Loucy (cell line): ENCODE data around the gene SCYL1.

Experiments used
- H2AFZ ChIP-seq: fragments of 200-600 bp; sonication (generic); 2 replicates; pipeline ENCODE4 v1.6.0; 2016; ENCODE audit warnings: antibody characterized with exemption, mild to moderate bottlenecking, low read length, moderate library complexity
- H3F3A ChIP-seq: fragments of 200-600 bp; 2 replicates; pipeline ENCODE4 v1.6.0; 2016; ENCODE audit warnings: antibody characterized with exemption, low read depth, mild to moderate bottlenecking
- H3K27me3 ChIP-seq: fragments of 200-600 bp; sonication (generic); 2 replicates; pipeline ENCODE4 v1.6.1; 2014; ENCODE audit warnings: low read length, mild to moderate bottlenecking; ENCODE audit not compliant: insufficient read depth, poor library complexity, severe bottlenecking
- H3K36me3 ChIP-seq: fragments of 200-600 bp; sonication (generic); 2 replicates; pipeline ENCODE4 v1.6.1; 2016; ENCODE audit warnings: low read length; ENCODE audit not compliant: insufficient read depth
- H3K4me1 ChIP-seq: fragments of 200-600 bp; sonication (generic); 2 replicates; pipeline ENCODE4 v1.5.1; 2014; ENCODE audit warnings: low read length, mild to moderate bottlenecking; ENCODE audit not compliant: insufficient read depth, poor library complexity, severe bottlenecking
- H3K4me2 ChIP-seq: fragments of 200-600 bp; sonication (generic); 2 replicates; pipeline ENCODE4 v1.6.0; 2014; ENCODE audit warnings: antibody characterized with exemption, low read length, low read depth, mild to moderate bottlenecking; ENCODE audit not compliant: poor library complexity, severe bottlenecking
- H3K4me3 ChIP-seq: fragments of 200-600 bp; sonication (generic); 2 replicates; pipeline ENCODE4 v1.5.1; 2014; ENCODE audit warnings: low read length, mild to moderate bottlenecking, mixed read lengths; ENCODE audit not compliant: poor library complexity, severe bottlenecking
- H3K79me2 ChIP-seq: fragments of 200-600 bp; sonication (generic); 2 replicates; pipeline ENCODE4 v1.6.1; 2014; ENCODE audit warnings: low read length; ENCODE audit not compliant: insufficient read depth
- H3K9ac ChIP-seq: fragments of 200-600 bp; sonication (generic); 2 replicates; pipeline ENCODE4 v1.6.0; 2014; ENCODE audit warnings: mild to moderate bottlenecking, low read depth, low read length, moderate library complexity; ENCODE audit not compliant: poor library complexity, severe bottlenecking
- H3K9me2 ChIP-seq: fragments of 200-600 bp; sonication (generic); replicated peaks from 2 replicates; pipeline ENCODE4 v1.6.1; 2016; ENCODE audit warnings: low read depth, low read length, mixed read lengths
- H3K9me3 ChIP-seq: fragments of 200-600 bp; sonication (generic); 2 replicates; pipeline ENCODE4 v1.6.1; 2014; ENCODE audit warnings: mild to moderate bottlenecking, antibody characterized with exemption, low read length, low read depth; ENCODE audit not compliant: insufficient read depth
- H4K20me1 ChIP-seq: fragments of 200-600 bp; sonication (generic); 2 replicates; pipeline ENCODE4 v1.6.0; 2014; ENCODE audit warnings: antibody characterized with exemption, low read length, mild to moderate bottlenecking; ENCODE audit not compliant: insufficient read depth, poor library complexity, severe bottlenecking
- EZH2phosphoT487 ChIP-seq: fragments of 200-600 bp; IDR thresholded peaks from 2 replicates; pipeline ENCODE4 v1.6.1; 2018; ENCODE audit warnings: antibody characterized with exemption, mild to moderate bottlenecking, moderate library complexity, borderline replicate concordance
- TF ChIP-seq, protein P1 (sequence below): fragments of 200-600 bp; sonication (generic); conservative IDR thresholded peaks from 2 replicates; pipeline ENCODE4 v1.5.1; 2014; ENCODE audit warnings: mild to moderate bottlenecking, antibody characterized with exemption, low read length

Gene SCYL1

DNA sequence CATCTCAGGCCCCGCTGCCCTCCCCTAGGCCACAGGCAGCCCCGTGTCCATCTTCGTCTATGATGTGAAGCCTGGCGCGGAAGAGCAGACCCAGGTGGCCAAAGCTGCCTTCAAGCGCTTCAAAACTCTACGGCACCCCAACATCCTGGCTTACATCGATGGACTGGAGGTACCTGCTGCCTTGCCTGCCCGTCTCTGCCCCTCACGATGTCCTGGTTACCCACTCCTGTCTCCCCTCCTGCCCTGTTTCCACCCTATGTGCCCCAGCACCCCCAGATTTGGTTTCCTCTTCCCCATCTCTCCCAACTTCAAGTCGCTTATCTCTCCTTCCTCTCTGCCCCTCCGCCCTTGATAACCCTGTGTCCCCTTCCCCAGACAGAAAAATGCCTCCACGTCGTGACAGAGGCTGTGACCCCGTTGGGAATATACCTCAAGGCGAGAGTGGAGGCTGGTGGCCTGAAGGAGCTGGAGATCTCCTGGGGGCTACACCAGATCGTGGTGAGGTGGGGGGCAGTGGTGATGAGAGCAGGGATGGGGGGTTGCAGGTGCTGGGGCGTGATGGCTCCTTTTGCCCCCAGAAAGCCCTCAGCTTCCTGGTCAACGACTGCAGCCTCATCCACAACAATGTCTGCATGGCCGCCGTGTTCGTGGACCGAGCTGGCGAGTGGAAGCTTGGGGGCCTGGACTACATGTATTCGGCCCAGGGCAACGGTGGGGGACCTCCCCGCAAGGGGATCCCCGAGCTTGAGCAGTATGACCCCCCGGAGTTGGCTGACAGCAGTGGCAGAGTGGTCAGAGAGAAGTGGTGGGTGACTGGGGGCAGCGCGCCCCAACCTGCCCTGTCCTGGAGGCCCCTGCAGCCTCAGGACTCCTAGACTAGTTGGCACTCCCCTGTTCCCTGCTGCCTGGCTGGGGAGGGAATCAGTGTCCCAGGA, 930 bp downstream of the SCYL1 start:
- H3K4me1 ChIP-seq: peaks cover 25% of the 10 kb centered on the region
- no peaks in the 10 kb centered on the region for H3K9me2 ChIP-seq
- no peaks in the 10 kb centered on the region for H3K27me3 ChIP-seq
- H3K36me3 ChIP-seq: 0 out of 2 replicates have a peak, but pooled peaks cover 4% of the 10 kb centered on the region
- H4K20me1 ChIP-seq: peaks cover 11% of the 10 kb centered on the region
- no peaks in the 10 kb centered on the region for H3K9me3 ChIP-seq
- H3K79me2 ChIP-seq: peaks cover 23% of the 10 kb centered on the region
- H3K4me3 ChIP-seq: peak overlapping the region; percentile 88
- H3K9ac ChIP-seq: peak overlapping the region; percentile 82
- H3K4me2 ChIP-seq: peak overlapping the region; percentile 97
- TF ChIP-seq, protein P1, sequence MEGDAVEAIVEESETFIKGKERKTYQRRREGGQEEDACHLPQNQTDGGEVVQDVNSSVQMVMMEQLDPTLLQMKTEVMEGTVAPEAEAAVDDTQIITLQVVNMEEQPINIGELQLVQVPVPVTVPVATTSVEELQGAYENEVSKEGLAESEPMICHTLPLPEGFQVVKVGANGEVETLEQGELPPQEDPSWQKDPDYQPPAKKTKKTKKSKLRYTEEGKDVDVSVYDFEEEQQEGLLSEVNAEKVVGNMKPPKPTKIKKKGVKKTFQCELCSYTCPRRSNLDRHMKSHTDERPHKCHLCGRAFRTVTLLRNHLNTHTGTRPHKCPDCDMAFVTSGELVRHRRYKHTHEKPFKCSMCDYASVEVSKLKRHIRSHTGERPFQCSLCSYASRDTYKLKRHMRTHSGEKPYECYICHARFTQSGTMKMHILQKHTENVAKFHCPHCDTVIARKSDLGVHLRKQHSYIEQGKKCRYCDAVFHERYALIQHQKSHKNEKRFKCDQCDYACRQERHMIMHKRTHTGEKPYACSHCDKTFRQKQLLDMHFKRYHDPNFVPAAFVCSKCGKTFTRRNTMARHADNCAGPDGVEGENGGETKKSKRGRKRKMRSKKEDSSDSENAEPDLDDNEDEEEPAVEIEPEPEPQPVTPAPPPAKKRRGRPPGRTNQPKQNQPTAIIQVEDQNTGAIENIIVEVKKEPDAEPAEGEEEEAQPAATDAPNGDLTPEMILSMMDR: no peak
- TF ChIP-seq EZH2phosphoT487: no peak
- no peaks in the 10 kb centered on the region for H3F3A ChIP-seq
- peak overlapping the region; percentile 69 for H2AFZ ChIP-seq

DNA sequence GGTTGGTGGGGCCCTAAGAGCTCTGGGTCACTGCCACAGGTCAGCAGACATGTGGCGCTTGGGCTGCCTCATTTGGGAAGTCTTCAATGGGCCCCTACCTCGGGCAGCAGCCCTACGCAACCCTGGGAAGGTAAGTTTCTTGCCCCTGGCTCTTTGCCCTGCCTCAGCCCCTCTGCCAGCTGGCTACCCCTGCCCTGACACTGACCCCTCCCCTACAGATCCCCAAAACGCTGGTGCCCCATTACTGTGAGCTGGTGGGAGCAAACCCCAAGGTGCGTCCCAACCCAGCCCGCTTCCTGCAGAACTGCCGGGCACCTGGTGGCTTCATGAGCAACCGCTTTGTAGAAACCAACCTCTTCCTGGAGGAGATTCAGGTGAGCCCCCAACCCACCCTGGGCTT, 1.9 kb downstream of the SCYL1 start:
- H3K36me3 ChIP-seq: peaks cover 13% of the 10 kb centered on the region; the same call in 1 of the 2 replicates
- peaks cover 11% of the 10 kb centered on the region for H4K20me1 ChIP-seq
- peak overlapping the region; percentile 82 for H3K9ac ChIP-seq
- no peaks in the 10 kb centered on the region for H3K27me3 ChIP-seq
- H3K9me3 ChIP-seq: no peaks in the 10 kb centered on the region
- peaks cover 25% of the 10 kb centered on the region for H3K4me1 ChIP-seq
- TF ChIP-seq EZH2phosphoT487: no peak
- TF ChIP-seq, protein P1: no peak
- H3F3A ChIP-seq: no peaks in the 10 kb centered on the region
- no peak overlapping the region for H2AFZ ChIP-seq
- H3K9me2 ChIP-seq: no peaks in the 10 kb centered on the region
- peak overlapping the region; percentile 97 for H3K4me2 ChIP-seq
- H3K4me3 ChIP-seq: peak overlapping the region; percentile 88
- peaks cover 23% of the 10 kb centered on the region for H3K79me2 ChIP-seq

DNA sequence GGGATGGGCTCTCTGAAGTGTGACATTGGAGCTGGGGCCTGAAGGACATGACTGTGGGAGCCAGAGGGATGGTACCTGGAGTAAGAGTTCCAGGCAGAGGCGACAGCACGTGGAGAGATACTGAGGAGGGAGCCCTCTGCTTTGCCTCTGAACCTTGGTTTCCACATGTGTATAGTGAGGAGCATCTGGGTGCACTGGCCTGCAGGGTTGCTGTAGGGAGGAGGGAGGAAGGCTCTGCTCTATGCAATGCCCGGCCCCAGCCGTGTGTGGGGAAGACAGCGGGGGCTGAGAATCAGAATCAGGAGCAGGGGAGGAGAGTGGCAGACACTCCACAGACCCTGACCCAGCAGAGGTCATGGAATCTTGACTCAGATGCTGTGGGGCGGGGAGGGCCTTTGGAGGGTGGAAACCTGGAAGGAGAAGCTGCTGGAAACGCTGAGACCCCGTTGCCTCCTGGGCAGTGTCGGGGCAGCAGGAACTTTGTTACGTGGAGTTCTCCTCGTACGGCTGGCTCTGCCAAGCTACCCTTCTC, 4.0 kb downstream of the SCYL1 start:
- Histone ChIP-seq H3K4me3 (no peak overlapping the region), H3K79me2 (peaks cover 23% of the 10 kb centered on the region), H4K20me1 (peaks cover 11% of the 10 kb centered on the region), H3K9me3 (no peaks in the 10 kb centered on the region), H2AFZ (no peak overlapping the region), H3K4me1 (peaks cover 25% of the 10 kb centered on the region), H3K9me2 (no peaks in the 10 kb centered on the region), H3K9ac (no peak overlapping the region), H3F3A (no peaks in the 10 kb centered on the region), H3K4me2 (no peak overlapping the region), H3K27me3 (no peaks in the 10 kb centered on the region), H3K36me3 (peaks cover 24% of the 10 kb centered on the region; the same call in 1 of the 2 replicates)
- TF ChIP-seq, protein P1: no peak
- no peak for TF ChIP-seq EZH2phosphoT487
